PC-3 (cell line): Measurements from ENCODE around the gene SLC5A6. TPM values are rescaled to one million over a fixed set of nuclear protein-coding genes. Genes with fewer than 3 reads are reported as not detected.

Source experiments
- ATAC-seq: fragments of 200-7000 bp; cut with Tn5 transposase; 2 replicates; pipeline ENCODE4 v1.9.1; 2020; ENCODE audit warnings: mild to moderate bottlenecking, moderate library complexity
- BruUV-seq: library from RNA; stranded (reverse); fragments of 400-500 nt; replicated peaks from 2 replicates; lab custom pipeline; 2021; lab: Mats Ljungman, UMichigan
- CTCF ChIA-PET: fragments of 300-600 bp; sonication (Branson Sonifier 250); formaldehyde crosslinking; loops from one replicate; lab custom pipeline; 2022; ENCODE audit warnings: antibody characterized with exemption; lab: Charles Lee
- POLR2A ChIA-PET: fragments of 300-600 bp; sonication (Branson Sonifier 250); formaldehyde crosslinking; loops from one replicate; lab custom pipeline; 2022; ENCODE audit warnings: antibody characterized with exemption; ENCODE audit not compliant: unreplicated experiment; lab: Charles Lee
- DNase-seq: peaks from one replicate; pipeline ENCODE4 v3.0.0-alpha.2; 2015
- H2AFZ ChIP-seq: fragments of 300-600 bp; sonication (generic); 2 replicates; pipeline ENCODE4 v1.6.0; 2016; ENCODE audit warnings: antibody characterized with exemption, low read length
- H3F3A ChIP-seq: fragments of 300-600 bp; sonication (generic); one replicate; pipeline ENCODE4 v1.6.0; 2017; ENCODE audit warnings: antibody characterized with exemption, low read length, control low read depth, mild to moderate bottlenecking; ENCODE audit not compliant: unreplicated experiment
- H3K27ac ChIP-seq: fragments of 300-600 bp; sonication (generic); 2 replicates; pipeline ENCODE4 v1.5.1; 2016; ENCODE audit warnings: mild to moderate bottlenecking, low read length
- H3K27me3 ChIP-seq: fragments of 300-600 bp; sonication (generic); 2 replicates; pipeline ENCODE4 v1.6.1; 2016; ENCODE audit warnings: low read length, mixed read lengths
- H3K36me3 ChIP-seq: fragments of 300-600 bp; sonication (generic); 2 replicates; pipeline ENCODE4 v1.6.1; 2016; ENCODE audit warnings: low read depth, mixed run types, low read length, mixed read lengths
- H3K4me1 ChIP-seq: fragments of 300-600 bp; sonication (generic); 2 replicates; pipeline ENCODE4 v1.5.1; 2016; ENCODE audit warnings: low read length; ENCODE audit not compliant: insufficient read depth
- H3K4me2 ChIP-seq: fragments of 300-600 bp; sonication (generic); 2 replicates; pipeline ENCODE4 v1.6.0; 2016; ENCODE audit warnings: low read length
- H3K4me3 ChIP-seq: fragments of 300-600 bp; sonication (generic); 2 replicates; pipeline ENCODE4 v1.5.1; 2016; ENCODE audit warnings: mild to moderate bottlenecking, low read length, mixed read lengths
- H3K79me2 ChIP-seq: fragments of 300-600 bp; sonication (generic); 2 replicates; pipeline ENCODE4 v1.6.1; 2017; ENCODE audit warnings: low read length, mixed read lengths
- H3K9ac ChIP-seq: fragments of 300-600 bp; sonication (generic); 2 replicates; pipeline ENCODE4 v1.6.0; 2016; ENCODE audit warnings: mild to moderate bottlenecking, low read length
- H3K9me2 ChIP-seq: fragments of 300-600 bp; sonication (generic); replicated peaks from 2 replicates; pipeline ENCODE4 v1.6.1; 2016; ENCODE audit warnings: mixed run types, low read length, mixed read lengths
- H3K9me3 ChIP-seq: fragments of 300-600 bp; sonication (generic); 2 replicates; pipeline ENCODE4 v1.6.1; 2016; ENCODE audit warnings: low read length, mixed read lengths
- H4K20me1 ChIP-seq: fragments of 300-600 bp; sonication (generic); 2 replicates; pipeline ENCODE4 v1.6.1; 2016; ENCODE audit warnings: low read length, mixed read lengths
- CTCF ChIP-seq: fragments of 300-600 bp; sonication (generic); conservative IDR thresholded peaks from 2 replicates; pipeline ENCODE4 v1.5.1; 2017; ENCODE audit warnings: antibody characterized with exemption, low read depth, mild to moderate bottlenecking, low read length
- EZH2 ChIP-seq: fragments of 300-600 bp; sonication (generic); IDR thresholded peaks from one replicate; pipeline ENCODE4 v1.6.1; 2017; ENCODE audit warnings: antibody characterized with exemption, mild to moderate bottlenecking, low read length; ENCODE audit not compliant: unreplicated experiment
- EZH2phosphoT487 ChIP-seq: fragments of 300-600 bp; sonication (generic); IDR thresholded peaks from 2 replicates; pipeline ENCODE4 v1.6.1; 2018; ENCODE audit warnings: mild to moderate bottlenecking, antibody characterized with exemption, low read length, borderline replicate concordance
- intact Hi-C: fragments of 100-400 bp; cut with micrococcal nuclease; formaldehyde crosslinking; loops from 2 replicates; pipeline ENCODE4 v1.9.0; 2023
- total RNA-seq: library from RNA; depleted of rRNA; stranded (reverse); fragments of >200 nt; gene quantifications from 2 replicates; pipeline ENCODE4 v1.2.3, GENCODE V29; 2014

Gene SLC5A6
- total RNA-seq, 1 experiment from 2014 or later: 48.1 TPM

DNA sequence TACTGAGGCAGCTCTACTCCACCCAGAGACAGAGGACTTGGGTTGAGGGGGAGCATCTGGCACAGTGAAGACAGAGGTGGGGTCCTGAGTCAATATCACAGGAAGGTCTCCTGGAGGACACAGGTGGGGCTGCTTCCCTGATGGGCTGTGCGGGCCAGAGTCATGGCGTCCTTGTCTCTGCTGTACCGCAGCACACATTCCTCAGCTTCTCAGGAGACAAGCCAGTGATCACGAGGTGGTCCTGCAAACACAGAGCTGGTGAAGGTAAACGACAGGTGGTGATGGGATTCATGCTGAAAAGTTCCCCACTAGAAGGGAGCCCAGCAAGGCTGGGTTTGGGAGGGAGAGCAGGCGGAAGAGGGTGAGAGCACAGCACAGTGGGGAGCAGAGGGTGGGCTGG is 53.6 kb downstream of the SLC5A6 start:
- Histone ChIP-seq H3F3A (no peaks in the 10 kb centered on the region), H3K27ac (no peak overlapping the region), H3K4me2 (no peak overlapping the region), H3K9me2 (no peaks in the 10 kb centered on the region), H2AFZ (no peak overlapping the region), H3K36me3 (no peaks in the 10 kb centered on the region), H3K4me1 (no peaks in the 10 kb centered on the region), H4K20me1 (no peaks in the 10 kb centered on the region), H3K79me2 (no peaks in the 10 kb centered on the region), H3K27me3 (no peaks in the 10 kb centered on the region), H3K9ac (no peak overlapping the region), H3K9me3 (no peaks in the 10 kb centered on the region), H3K4me3 (no peak overlapping the region)
- BruUV-seq: no TSS peak
- TF ChIP-seq CTCF (no peak), EZH2 (no peak), EZH2phosphoT487 (no peak)
- DNase-seq (no peak), ATAC-seq (no peak)
- POLR2A ChIA-PET: no interaction called here
- CTCF ChIA-PET: no interaction called here
- intact Hi-C loops: no loop called here

GRCh38 chr2:27155069-27155520 is 57.0 kb downstream of the SLC5A6 start:
- Histone ChIP-seq H3K79me2 (no peaks in the 10 kb centered on the region), H3F3A (no peaks in the 10 kb centered on the region), H4K20me1 (no peaks in the 10 kb centered on the region), H3K27ac (no peak overlapping the region), H3K9ac (no peak overlapping the region), H2AFZ (no peak overlapping the region), H3K4me2 (no peak overlapping the region), H3K9me3 (no peaks in the 10 kb centered on the region), H3K4me3 (no peak overlapping the region), H3K27me3 (no peaks in the 10 kb centered on the region), H3K9me2 (no peaks in the 10 kb centered on the region), H3K4me1 (no peaks in the 10 kb centered on the region), H3K36me3 (no peaks in the 10 kb centered on the region)
- TF ChIP-seq EZH2 (no peak), CTCF (no peak), EZH2phosphoT487 (no peak)
- ChIA-PET POLR2A (no interaction called here), CTCF (no interaction called here)
- no TSS peak for BruUV-seq
- no peak for DNase-seq
- no peak for ATAC-seq
- intact Hi-C loops: no loop called here

GRCh38 chr2:27154488-27154887 is 57.6 kb downstream of the SLC5A6 start:
- TF ChIP-seq CTCF (no peak), EZH2 (no peak), EZH2phosphoT487 (no peak)
- CTCF ChIA-PET: no interaction called here
- no TSS peak for BruUV-seq

More at GRCh38 chr2:27154488-27154887, 57.6 kb downstream of the SLC5A6 start:
- H4K20me1 ChIP-seq: no peaks in the 10 kb centered on the region
- no peaks in the 10 kb centered on the region for H3K36me3 ChIP-seq
- H3F3A ChIP-seq: no peaks in the 10 kb centered on the region
- POLR2A ChIA-PET: no interaction called here
- H3K4me2 ChIP-seq: no peak overlapping the region
- ATAC-seq (no peak), DNase-seq (no peak)
- no peaks in the 10 kb centered on the region for H3K9me3 ChIP-seq
- H3K9me2 ChIP-seq: no peaks in the 10 kb centered on the region
- intact Hi-C loops: no loop called here
- H3K79me2 ChIP-seq: no peaks in the 10 kb centered on the region
- H2AFZ ChIP-seq: no peak overlapping the region
- no peak overlapping the region for H3K9ac ChIP-seq
- no peak overlapping the region for H3K27ac ChIP-seq
- H3K27me3 ChIP-seq: no peaks in the 10 kb centered on the region
- H3K4me3 ChIP-seq: no peak overlapping the region
- no peaks in the 10 kb centered on the region for H3K4me1 ChIP-seq
